ENCODE measurements around the gene RTTN.

- TF ChIP-seq POLR2AphosphoS5 (IDR thresholded peaks at IDR 0.05; ENCODE audit: low read depth, low read length) (no peak), REST (IDR thresholded peaks at IDR 0.05; ENCODE audit: insufficient read depth in 1 of 2, low read depth in 2 of 2, low read length in 2 of 2) (no peak), TAF1 (IDR thresholded peaks at IDR 0.05; ENCODE audit: borderline replicate concordance, insufficient read depth, low read length) (no peak)
Observed at GRCh38 chr18:70160073-70160678, 45.3 kb downstream of the RTTN start.

Measured in PFSK-1 (cell line).